Measurements from ENCODE around the gene SERP2.
A peak's percentile ranks its signal among the peaks of the same experiment; 100 is the strongest.

The SERP2 gene

DNA sequence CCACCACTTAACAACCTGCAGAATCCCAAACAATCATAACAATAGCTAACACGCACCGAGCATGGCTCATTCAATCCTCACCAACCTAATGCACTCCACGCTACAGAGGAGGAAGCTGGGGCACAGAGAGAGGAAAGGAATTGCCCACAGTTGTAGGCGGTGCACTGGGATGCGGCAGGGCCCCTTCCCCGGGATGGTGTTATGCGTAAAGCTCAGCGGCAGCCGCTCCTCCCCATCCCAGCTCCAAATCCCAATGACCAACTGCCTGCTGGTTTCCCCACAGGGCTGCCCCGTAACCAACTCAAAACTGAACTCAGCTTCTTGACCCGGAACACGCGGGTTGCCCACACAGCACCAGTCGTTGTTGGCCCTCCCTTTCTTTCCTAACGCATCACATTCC is 42.2 kb downstream of the SERP2 start:
- DNase-seq = no peak

DNA sequence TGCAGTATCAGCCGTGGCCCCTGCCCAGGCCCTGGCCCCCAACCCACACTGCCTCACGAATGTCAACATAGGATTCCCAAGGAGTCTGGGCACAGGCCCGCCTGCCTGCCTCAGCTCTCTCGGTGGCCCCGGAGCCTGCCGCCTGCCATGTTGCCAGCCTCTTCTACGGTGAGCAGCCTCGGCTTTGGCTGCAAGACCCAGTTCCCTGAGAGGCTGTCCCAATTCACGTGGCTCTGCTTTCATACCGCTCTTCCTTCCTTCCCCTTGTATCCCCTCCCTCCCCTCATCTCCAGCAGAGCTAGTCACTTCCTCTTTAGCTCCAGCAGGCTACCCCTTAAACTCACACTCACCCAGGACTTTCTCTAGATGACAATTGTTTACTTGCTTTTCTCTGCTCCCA is 42.7 kb downstream of the SERP2 start:
- DNase-seq = no peak

DNA sequence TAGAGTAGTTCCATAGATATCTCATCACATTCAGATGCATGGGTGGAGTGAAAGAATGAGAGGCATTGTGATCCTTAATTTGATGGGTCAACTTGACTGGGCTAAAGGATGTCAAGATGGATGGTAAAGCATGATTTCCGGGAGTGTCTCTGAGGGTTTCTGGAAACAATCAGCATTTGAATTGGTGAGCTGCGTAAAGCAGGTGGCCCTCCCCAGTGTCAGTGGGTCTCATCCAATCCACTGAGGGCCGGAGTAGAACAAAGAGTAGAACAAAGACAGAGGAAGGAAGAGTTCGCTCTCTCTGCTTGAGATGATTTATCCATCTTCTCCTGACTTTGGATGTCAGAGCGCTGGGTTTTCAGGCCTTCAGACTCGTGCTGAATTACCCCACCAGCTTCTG is 43.1 kb downstream of the SERP2 start:
- DNase-seq = no peak

DNA sequence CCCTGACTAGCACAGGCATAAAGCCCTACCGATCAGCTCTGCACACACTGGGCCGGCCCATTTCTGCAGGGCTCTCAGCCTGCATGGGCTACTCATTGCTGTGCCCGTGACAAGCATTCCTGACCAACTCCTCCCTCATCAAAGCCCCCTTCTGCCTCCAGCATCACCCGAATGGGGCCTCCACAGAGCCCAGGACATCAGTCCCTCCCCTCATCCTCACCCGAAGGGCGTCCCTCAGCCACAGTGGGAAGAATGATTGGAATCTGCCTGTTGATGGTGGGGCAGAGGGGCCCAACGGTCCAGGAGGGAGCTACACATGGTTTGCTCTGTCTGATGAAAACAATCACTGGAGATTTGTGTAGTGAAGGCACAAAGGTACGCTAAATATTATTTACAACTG is 43.8 kb downstream of the SERP2 start:
- DNase-seq = no peak

DNA sequence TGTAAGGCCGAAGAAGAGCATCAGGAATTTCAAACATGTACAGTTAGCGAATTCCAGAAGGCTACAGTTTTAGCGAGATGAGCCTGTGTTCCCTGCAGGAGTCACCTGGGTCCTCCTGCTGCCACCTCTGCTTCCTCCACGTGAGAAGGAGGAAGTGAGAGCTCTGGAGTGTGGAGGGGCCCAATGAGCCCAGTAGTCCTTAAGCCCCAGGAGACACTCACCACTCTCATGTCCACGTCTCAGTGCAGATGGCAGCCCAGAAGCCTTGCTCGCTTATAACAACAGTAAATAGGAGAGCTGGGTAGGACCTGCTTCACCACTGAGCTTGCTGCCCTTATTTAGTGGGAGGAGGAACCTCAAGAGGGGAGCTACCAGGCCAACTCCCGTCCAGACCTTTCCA is 44.3 kb downstream of the SERP2 start:
- no peak for DNase-seq

DNA sequence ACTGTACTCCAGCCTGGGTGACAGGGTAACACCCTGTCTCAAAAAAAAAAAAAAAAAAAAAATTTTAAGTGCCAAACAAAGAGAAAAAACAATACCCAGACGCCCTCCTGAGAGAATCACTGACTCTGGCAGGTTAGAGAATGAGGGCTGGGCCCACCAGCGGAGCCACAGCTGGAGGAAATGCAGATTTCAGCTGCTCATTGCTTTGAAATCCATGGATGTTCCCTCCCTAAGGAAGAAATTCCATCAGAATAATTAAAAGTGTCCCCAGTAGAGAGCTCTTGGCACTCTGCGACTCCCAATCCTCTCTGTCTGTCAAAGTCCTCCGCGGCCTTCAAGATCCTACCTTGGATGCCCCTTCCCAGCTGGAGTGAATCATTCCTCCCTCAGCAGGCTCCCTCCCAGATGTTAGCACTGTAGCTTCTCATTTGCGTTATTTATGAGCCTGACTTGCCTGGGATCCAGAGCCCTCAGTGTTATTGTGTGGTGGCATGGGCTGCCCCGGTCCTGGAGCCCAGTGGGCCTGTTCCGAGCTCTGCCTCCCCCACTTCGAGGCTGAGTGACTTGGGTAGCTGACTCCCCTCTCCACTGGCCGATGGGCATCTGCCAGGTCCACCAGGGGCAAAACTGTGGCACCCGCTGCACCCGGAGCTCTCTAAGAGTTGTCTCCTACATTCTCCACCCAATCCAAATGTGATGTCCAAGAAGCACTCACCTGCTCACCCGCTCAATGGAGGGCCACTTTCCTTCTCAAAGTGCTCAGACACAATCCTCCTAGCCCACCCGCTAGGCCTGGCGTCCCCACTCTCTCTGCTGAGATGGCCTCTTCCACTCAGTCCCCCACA is 47.0 kb downstream of the SERP2 start:
- no peak for DNase-seq

DNA sequence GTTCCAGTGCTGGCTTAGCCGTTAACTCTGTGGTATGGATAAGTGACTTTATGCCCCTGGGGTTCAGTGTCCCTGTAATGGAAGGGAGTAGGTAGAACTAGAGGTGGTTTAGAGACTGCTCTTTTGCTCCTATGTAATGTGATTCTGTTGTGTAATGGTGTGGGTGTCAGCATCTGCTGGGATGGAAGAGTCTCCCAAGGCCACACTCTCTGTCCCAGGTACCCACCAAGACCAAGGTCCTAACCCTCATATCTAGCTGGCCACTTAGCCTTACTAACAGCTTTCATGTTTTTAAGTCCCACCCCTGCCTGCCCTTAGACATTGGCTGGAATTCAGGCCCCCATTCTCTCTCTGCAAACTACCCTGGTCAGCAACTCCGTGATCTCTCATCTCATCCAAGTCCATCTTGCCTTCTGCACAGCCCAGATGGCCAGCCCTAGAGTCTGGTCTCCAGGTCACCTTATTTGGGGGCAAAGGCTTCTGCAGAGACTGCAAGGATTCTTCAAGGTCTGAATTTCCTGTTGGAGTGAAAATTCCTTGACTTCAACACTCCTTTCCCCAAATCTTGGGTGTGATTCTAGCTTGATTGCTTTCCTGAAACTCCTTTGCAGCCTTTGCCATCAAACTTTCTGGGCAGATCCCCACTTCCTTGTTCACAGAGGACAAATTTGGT is 48.4 kb downstream of the SERP2 start:
- DNase-seq = no peak

DNA sequence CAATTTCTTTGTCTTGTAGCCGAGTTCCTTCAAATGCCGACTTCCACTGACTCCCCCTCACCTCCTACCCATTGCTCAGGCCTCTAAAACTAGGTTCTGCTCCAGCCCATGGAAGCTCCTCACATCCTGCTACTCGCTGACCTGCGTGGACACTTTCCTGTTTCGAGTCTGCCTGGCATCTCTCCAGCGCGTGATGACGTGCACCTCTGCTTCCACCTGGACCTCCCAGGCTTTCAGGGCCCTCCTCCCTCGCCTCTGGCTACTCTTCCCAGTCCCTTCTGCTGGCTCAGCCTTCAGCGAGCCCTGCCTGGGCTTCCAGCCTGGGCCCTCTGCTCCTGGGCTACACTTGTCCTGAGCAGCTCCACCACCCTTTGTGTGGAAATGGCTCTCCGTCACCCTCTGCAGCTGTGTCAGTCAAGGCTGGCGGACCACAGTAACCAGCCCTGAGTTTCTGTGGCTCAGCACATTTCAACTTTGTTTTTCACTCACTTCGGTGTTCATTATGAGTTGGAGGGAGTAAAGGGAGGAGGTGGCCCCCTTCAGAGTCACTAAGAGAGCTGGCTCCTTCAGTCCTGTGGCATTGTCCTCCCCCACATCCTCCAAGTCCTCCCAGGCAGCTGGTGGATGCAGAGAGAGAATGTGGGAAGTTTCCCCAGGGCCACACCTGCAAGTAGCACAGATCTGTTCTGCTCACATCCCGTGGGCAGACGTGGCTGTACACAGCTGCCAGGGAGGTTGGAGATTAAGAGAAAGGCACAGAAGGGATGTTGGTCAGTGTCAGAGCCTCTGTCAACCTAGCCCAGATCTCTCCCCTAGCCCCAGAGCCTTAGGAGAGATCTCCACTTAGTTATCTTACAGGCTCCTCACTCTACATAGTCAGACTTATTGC is 49.4 kb downstream of the SERP2 start:
- DNase-seq = no peak

DNA sequence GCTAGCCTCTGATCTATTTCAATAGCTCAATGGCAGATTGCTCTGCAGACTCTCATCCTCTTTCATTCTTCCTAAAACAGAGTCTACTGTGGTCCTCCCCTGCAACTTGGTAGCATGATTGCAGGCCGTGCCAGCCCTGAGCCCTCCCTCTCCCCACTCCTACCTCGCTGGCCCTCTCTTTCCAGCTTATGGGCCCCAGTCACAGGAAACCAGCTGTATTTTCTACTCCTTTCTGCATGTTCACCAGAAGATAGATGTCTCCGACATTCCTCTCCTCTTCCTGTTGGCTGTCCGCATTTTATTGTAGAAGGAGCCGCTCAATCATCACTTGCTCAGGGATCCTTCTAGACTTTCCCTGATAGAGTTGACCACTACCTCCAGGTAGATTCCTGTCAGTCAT is 50.2 kb downstream of the SERP2 start:
- no peak for DNase-seq

DNA sequence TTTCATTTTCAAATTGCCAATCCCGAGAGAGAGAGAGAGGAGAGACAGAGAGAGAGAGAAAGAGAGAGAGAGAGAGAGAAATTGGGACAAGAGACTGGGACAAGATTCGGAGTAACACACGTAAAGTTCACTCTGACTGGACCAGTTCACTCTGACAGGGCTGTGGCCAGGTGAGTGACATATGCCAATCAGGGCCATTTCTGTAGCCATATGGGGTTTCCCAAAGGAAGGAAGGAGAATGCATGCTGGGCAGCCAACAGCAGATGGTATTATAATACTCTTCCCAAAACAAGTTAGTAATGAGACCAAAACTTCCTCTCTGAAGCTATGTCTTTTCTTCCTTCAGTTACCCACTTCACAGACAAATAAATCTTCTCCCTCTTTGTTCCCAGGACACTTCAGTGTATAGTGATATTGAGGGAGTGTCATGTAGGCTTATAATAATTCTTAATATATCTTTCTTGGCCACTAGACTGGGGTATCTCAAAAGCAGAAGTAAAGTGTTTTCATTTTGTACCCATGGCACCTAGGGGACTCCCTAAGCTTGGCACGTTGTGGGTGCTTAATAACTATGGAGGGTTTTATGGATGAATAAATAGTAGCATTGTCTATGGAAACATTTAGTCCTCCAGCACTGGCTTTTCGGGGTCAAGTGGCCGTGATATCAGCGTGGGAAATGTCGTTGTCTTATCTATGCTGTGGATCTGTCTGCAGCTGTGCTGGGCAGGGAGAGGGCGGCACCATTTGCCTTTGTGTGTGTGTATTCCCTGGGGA is 51.6 kb downstream of the SERP2 start:
- DNase-seq = no peak

DNA sequence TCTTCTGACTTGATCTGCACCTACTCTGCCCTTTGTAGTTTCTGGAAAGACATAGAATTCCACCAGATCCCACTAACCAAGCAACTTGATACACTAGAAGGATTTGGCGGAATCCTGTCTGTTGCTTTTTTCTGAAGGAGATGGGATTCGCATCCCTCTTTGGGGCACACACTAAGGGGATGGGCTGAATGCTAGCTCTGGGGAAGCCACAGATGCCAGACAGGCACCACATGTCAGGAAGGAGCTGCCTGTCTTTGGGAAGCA is 52.1 kb downstream of the SERP2 start:
- no peak for DNase-seq

DNA sequence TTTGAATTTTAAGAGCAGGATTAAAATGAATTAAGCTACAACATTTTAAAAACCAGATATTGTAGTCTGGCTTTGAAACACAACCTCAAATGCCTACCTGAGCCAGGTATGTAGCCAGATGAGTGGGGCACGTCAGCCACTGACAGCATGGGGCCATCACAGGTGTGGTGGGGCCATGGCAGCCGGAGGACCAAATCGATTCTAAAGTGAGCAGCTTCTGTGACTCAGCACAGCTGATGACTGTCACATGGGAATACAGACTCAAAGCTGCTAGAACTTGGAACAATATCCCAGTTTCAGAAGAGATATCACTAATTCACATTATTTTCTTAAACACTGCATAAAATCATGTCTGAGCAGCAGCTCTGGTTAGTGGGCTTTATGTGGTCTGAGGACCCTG is 52.8 kb downstream of the SERP2 start:
- no peak for DNase-seq

DNA sequence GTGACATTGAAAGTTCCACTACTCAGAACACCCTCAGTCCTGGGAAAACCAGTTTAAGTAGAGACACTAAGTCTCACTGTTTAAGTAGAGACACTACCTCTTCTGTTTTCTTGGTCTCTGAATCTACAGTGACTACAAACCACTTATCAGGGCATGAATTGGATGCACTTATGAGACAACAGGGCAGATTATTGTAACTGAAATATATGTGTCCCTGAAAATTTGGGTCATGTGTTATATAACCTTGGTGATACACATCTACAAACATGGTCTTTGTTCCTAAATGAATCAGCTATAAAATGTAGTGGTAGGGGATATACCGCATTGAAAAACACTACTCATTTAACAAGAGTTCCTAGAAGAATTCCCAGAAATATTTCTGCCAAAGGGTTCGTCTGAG is 55.7 kb downstream of the SERP2 start:
- no peak for DNase-seq

DNA sequence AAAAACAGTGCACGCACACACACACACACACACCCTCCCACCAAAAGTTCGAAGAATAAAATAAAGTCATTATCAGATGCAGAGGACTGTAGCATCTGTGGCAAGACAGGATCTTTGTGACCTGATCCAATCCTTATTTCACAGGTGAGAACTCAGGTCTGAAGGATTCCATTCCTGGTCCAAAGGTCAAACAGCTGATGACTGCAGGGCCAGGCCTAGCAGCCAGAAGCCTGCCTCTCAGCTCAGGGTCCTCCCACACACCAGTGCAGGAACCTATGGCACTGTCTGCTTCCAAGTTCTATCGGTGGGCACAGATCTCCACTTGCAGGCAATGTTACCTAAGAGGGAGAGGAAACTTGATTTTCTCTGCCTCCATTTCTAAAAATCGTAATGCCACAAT is 57.5 kb downstream of the SERP2 start:
- no peak for DNase-seq

DNA sequence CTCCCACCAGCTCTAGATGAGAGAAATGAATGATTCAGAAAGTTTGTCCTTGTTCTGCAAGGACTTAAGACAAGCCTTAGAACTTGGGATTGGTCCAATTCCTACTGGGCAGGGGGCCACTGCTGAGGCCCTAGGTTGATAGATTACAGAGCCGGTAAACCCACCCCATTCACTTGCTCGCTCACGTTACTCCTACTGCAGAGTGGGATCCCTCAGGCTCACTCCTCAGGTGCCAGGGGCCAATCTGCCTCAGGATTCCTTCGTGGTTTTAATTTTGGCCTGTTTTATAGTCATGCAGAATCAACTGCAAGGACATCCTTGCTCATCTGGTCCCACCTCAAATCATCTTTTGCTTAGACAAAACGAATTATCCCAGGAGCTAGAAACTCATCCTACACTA is 59.0 kb downstream of the SERP2 start:
- DNase-seq = no peak

DNA sequence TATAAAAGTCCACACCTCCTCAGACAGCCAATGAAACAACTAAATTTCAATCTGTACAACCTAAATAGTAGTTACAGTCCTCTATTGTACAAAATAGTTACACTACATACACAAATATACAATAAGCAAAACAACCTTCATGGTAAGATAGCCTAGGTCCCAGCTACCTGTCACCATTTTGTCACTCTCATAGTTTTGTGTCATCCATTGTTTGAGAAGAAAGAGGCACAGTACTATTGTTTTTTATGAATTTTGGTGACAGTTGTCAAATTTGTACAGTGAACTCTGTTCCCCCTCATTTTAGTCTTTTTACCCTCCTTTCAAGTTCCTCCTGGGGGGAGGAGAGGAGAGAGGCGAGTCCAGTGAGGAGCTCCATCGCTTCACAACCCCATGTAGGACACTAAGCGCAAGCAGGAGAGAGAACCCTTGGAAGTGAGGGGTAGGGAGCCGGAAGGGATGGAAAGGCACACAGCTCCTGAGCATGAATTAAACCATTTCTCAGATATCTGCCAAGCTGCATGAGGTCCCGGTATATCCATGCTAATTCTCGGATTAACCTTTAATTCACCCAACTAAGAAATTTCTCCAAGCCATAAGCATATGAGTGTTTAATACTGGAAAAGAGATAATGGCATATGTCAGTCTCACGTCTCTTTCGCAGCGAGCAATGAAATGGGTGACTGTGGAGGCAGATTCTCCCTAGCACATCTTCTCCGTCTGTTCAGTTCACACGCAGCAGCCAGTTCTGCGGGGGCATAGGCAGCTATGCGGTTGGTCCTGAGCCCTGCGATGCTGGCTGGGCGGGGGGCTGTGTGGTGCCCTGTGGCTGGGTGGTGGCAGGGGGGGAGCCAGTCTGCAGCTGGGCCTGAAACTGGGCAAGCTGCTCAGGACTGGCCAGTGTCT is 60.5 kb downstream of the SERP2 start:
- DNase-seq = no peak

DNA sequence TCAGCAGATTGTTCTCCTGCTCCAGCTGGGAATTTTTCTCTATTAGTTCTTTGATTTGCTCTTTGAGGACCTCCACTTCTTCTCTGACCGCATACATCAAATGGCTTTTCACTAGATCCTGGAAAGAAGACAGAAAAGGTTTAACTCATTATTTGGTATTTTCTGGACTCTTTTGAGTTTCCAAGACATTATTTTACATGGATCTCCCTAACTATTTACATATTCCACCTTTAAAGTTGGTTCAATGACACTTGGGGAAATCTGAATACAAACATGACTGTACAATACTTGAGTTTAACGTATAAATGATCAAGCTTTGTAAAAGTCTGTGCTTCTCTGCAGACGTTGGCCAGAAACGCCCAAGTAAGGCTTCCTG is 61.1 kb downstream of the SERP2 start:
- DNase-seq = no peak

DNA sequence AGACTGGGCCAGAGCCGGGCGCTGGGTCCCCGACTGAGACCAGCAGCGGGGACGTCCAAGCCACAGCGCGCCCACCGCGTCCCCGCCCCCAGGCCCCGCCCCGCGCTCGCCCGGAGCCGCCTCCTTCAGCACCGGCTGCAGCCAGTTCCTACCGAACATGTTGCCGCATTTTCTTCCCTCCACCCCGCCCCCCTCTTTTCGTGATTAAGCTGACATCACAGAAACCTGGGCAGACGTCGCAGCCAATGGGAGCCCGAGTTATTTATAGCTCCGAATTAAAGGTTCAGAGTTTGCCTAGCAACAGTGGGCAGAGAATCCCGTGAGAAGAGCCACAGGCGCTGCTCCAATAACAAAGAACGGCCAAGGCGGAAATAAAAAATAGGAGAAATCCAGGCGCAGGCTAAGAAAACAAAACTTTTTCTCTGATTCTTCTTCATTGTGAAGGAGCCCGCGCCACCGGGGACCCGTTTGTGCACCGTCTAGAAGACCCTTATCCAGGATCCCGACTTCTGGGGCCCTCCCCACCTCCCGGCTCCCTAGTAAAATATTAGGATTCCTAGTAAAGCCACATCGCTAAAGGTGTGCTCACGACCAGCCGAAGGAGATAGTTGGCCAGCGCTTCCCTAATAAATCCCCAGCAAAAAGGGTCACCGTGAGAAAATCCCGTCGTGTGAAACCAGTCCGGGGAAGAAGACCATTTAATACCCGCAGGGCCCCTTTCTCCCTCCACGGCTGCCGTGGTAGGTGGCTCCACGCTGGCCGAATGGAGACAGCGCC is 61.7 kb downstream of the SERP2 start:
- DNase-seq = peak; percentile 93

DNA sequence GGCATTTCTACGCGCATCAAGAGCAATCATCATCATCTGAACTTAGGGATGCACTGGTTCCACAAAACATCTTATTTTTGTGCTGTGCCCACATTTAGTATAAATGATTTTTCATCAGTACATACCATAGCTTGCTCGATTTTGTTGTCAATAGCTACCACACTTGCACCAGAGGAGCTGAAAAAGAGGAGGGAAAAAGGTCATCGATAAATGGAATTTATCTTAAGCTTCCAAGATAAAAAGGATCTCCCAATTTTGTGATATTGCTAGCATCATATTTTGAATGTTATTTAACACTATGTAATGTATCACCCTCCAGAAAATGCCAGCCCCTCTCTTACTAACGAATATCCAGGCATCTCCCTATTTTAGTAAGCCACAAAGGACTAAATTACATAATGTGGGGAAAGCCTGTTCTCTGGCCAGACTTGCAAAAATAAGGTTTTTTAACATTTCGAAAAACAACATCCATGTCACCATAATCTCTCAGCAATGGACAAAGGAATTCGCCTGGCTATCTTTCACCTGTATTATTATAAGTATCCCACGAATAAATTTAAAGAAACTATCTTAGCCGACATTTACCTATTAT is 62.4 kb downstream of the SERP2 start:
- no peak for DNase-seq

DNA sequence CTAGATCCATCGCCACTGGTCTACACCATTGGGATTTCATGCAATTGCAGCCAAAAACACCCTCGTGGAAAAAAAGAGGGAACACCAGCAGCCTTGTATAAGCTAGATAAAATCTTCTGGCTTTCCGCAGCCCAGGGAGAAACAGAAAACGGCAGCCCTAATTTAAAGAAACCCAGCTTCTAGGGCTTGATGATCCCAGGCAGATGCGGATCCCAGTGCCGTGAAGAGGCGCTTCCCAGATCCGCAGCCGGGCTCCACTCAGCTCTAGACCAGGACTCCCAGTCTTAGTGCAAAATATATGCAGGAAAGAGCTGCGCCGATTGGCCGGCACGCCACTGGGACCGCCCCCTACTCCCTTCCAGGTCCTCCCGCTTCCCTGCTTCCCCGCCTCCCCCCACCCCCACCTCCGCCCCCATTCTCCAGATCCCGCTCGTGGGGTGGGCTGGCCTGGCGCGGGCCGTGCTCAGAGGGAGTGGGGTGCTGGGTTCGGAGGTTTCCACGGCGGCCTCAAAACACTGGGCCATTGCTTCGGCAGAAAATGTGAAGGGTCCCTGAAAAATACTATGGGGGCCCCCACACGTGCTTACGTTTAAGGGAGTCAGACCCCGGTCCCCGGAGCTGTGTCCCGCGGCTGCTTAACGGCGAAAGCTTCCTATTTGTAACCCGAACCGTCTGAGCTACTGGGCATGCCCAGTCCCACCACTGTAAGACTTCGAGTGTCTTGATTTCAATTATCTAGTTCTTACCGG is 63.1 kb downstream of the SERP2 start:
- DNase-seq = peak; percentile 83

Data from DMS 273 treated with DMSO at 0.1 percent for 48 hours (cell line).